Pancreas (tissue), 10 donors: ENCODE data around the gene C2orf92. TPM values are rescaled to one million over a fixed set of nuclear protein-coding genes. Genes with fewer than 3 reads are reported as not detected.
"Not testable (repeated sequence)": the region's sequence is repeated elsewhere in the genome, so short reads cannot be mapped to it uniquely, and the experiment has no call there.

Experiments used
- ATAC-seq, 4 donors: fragments of 200-7000 bp; cut with Tn5 transposase; one replicate each; pipeline versions ENCODE4 v1.8.0 to v1.9.1; 2020; ENCODE audit warnings: mild to moderate bottlenecking in 4 of 4, moderate library complexity in 4 of 4
- DNase-seq, 6 donors: peaks; one replicate each; pipeline ENCODE4 v3.0.0-alpha.2; 2020
- FAIRE-seq: peaks from 2 replicates; lab custom pipeline; 2012; peaks lifted over from hg19 to GRCh38; lab: Jason Lieb, UNC
- H3K27ac ChIP-seq, 4 donors: fragments of 200-600 bp; sonication (generic); 1 replicate in 3 of 4; 2 replicates in 1 of 4; pipeline versions ENCODE4 v1.5.0 to v1.8.0; 2020
- H3K27me3 ChIP-seq, 4 donors: fragments of 200-600 bp; one replicate each; pipeline ENCODE4 v1.8.0; 2021
- H3K36me3 ChIP-seq, 3 donors: fragments of 200-600 bp; sonication (generic) in 1 of 3; one replicate each; pipeline versions ENCODE4 v1.5.0 to v1.8.0; 2020 to 2021
- H3K4me1 ChIP-seq, 3 donors: fragments of 200-600 bp; one replicate each; pipeline ENCODE4 v1.8.0; 2021
- H3K4me3 ChIP-seq, 4 donors: fragments of 200-600 bp; sonication (generic) in 2 of 4; one replicate each; pipeline versions ENCODE4 v1.5.0 to v1.8.0; 2020 to 2021
- H3K9me3 ChIP-seq, 4 donors: fragments of 200-600 bp; one replicate each; pipeline ENCODE4 v1.8.0; 2021
- CTCF ChIP-seq, 4 donors: fragments of 200-600 bp; sonication (generic) in 3 of 4; IDR thresholded peaks; one replicate each; pipeline versions ENCODE4 v1.5.0 to v1.8.0; 2021; ENCODE audit warnings: antibody characterized with exemption in 4 of 4
- WGBS, 2 donors: extraction: QIAGEN DNeasy Blood & Tissue Kit; methylation state at CpG; one replicate each; pipeline ENCODE4 v1.1.7; 2013; 5-methylcytosine and 5-hydroxymethylcytosine counted together
- intact Hi-C, 3 donors: fragments of 100-400 bp; cut with DNase I; formaldehyde crosslinking; loops; one replicate each; pipeline versions ENCODE4 v1.11.1 to v1.14.2; 2022
- polyA plus RNA-seq, 2 donors: library from polyadenylated mRNA; stranded (reverse); fragments of 200-250 nt; gene quantifications; one replicate each; pipeline ENCODE4 v1.2.3, GENCODE V29; 2013
- total RNA-seq, 6 donors: library from RNA; stranded (reverse); fragmentation: NEBNext Ultra II Directional in 4 of 6; extraction: Animal tissue kit (Norgen Biotek cat#: 25700) in 4 of 6; gene quantifications; one replicate each; pipeline versions ENCODE4 v1.2.1 to v1.2.4, GENCODE V29; 2021 to 2023
- donor health status: healthy with polysubstance abuse.
- donor health status: DM: no; HTN: no; CAD: no; lungs with moderate emphysema.
- donor health status: DM: no; HTN: no; CAD: no.
- donor health status: control.
- donor health status: control.
- donor health status: Bipolar disorder and iron deficiency.
- donor health status: DM: yes; HTN: yes; CAD: no.
- donor health status: DM: no; HTN: no; CAD: no.
- donor health status: DM: no; HTN: no; CAD: no.
- donor health status: DM: yes; HTN: yes; CAD: no.

C2orf92 gene
- total and polyA plus RNA-seq, 8 donors = 4.1 to 42.6 (median 7.9) TPM

- FAIRE-seq = no peak
- WGBS, 2 donors = 85 to 91% methylated on average over 8 of the region's 8 CpGs
- H3K4me1 ChIP-seq = no peaks in the 10 kb centered on the region
- H3K36me3 ChIP-seq = no peaks in the 10 kb centered on the region
- intact Hi-C loops = loop anchor here in 2 of 3 donors (5.0 to 10.0 kb wide), 2 partner anchors 674 to 1644 kb away; no protein-coding TSS in a partner anchor
- no peak for TF ChIP-seq CTCF (IDR thresholded peaks at IDR 0.05)
- H3K4me3 ChIP-seq = no peak overlapping the region
- peak in 1 of 6 donors; percentile 12 for DNase-seq
- ATAC-seq = no peak
- H3K27ac ChIP-seq = no peak overlapping the region
- no peaks in the 10 kb centered on the region for H3K9me3 ChIP-seq
- H3K27me3 ChIP-seq = no peaks in the 10 kb centered on the region
Measured at GRCh38 chr2:97708608-97709007, 39.1 kb downstream of the C2orf92 start.

GRCh38 chr2:97711394-97711711 is 41.8 kb downstream of the C2orf92 start:
- H3K36me3 ChIP-seq = no peaks in the 10 kb centered on the region
- DNase-seq (no peak), ATAC-seq (no peak), FAIRE-seq (no peak)
- H3K9me3 ChIP-seq = no peaks in the 10 kb centered on the region
- H3K27ac ChIP-seq = no peak overlapping the region
- H3K27me3 ChIP-seq = no peaks in the 10 kb centered on the region
- intact Hi-C loops = no loop called here
- H3K4me3 ChIP-seq = no peak overlapping the region
- no peaks in the 10 kb centered on the region for H3K4me1 ChIP-seq
- TF ChIP-seq CTCF (IDR thresholded peaks at IDR 0.05) = no peak
- WGBS, 2 donors = 76 to 82% methylated on average over 6 of the region's 6 CpGs

GRCh38 chr2:97712175-97712574 is 42.7 kb downstream of the C2orf92 start:
- ATAC-seq, H3K4me3 ChIP-seq, H3K9me3 ChIP-seq, intact Hi-C loops, H3K27ac ChIP-seq, H3K36me3 ChIP-seq, H3K4me1 ChIP-seq, H3K27me3 ChIP-seq, FAIRE-seq: not testable (repeated sequence)
- WGBS, 2 donors = 27% methylated on average over 9 of the region's 9 CpGs
- peak in 1 of 6 donors; percentile 9 for DNase-seq

- no peaks in the 10 kb centered on the region for H3K4me1 ChIP-seq
- no peak for ATAC-seq
- FAIRE-seq = no peak
- H3K4me3 ChIP-seq = no peak overlapping the region
- TF ChIP-seq CTCF (IDR thresholded peaks at IDR 0.05) = no peak
- peak in 2 of 6 donors; percentile 59 to 71 for DNase-seq
- H3K27ac ChIP-seq = no peak overlapping the region
- intact Hi-C loops = no loop called here
- H3K9me3 ChIP-seq = no peaks in the 10 kb centered on the region
- 54 to 63% methylated on average over 11 of the region's 11 CpGs for WGBS, 2 donors
- no peaks in the 10 kb centered on the region for H3K36me3 ChIP-seq
- no peaks in the 10 kb centered on the region for H3K27me3 ChIP-seq
Measured at GRCh38 chr2:97712693-97713295, 43.3 kb downstream of the C2orf92 start.

- WGBS, 2 donors = 81 to 86% methylated on average over 21 of the region's 21 CpGs
- peak in 1 of 6 donors; percentile 51 for DNase-seq
- no peak within 1 kb of the TSS for H3K27ac ChIP-seq
- H3K27me3 ChIP-seq = no peaks in the 10 kb centered on the region
- no peaks in the 10 kb centered on the region for H3K4me1 ChIP-seq
- FAIRE-seq = no peak
- peak in 1 of 4 donors; percentile 11 for ATAC-seq
- H3K9me3 ChIP-seq = no peaks in the 10 kb centered on the region
- H3K36me3 ChIP-seq = no peaks in the 10 kb centered on the region
- no peak for TF ChIP-seq CTCF (IDR thresholded peaks at IDR 0.05)
- H3K4me3 ChIP-seq = no peak within 1 kb of the TSS
- intact Hi-C loops = no loop called here
Measured at GRCh38 chr2:97713296-97714083, 44.0 kb downstream of the C2orf92 start, which contains the start of gene ZAP70. TSS of gene ZAP70 (plus strand) at chr2:97713576. CDS start at chr2:97724037, 10,461 bp downstream.
